ENCODE measurements around the gene LEP. TPM values are rescaled to one million over a fixed set of nuclear protein-coding genes. Genes with fewer than 3 reads are reported as not detected.

The LEP gene
- total and polyA plus RNA-seq, 7 donors, result 0.08 to 0.78 (median 0.30) TPM

DNA sequence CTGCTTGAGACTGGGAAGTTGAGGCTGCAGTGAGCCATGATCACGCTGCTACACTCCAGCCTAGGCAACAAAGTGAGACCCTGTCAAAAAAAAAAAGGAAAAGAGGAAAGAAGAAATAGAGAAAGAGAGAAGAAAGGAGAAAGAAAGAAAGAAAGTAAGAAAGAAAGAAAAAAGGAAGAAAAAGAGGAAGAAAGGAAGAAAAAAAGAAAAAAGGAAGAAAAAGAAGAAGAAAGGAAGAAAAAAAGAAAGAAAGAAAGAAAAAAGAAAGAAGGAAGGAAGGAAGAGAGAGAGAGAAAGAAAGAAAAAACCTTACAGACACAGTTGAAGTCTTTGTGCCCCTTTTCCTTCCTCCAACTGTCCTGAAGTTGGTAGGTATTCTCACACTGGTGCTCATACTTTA lies 26.6 kb upstream of the LEP start:
- ATAC-seq (no peak), DNase-seq (no peak)
- Histone ChIP-seq H3K9me3 (no peaks in the 10 kb centered on the region), H3K4me1 (no peaks in the 10 kb centered on the region), H3K4me3 (no peak overlapping the region), H3K27me3 (ENCODE audit: insufficient read depth in 3 of 3, low read length in 2 of 3) (peaks cover 0 to 20% (median 3%) of the 10 kb centered on the region in 3 donors), H3K27ac (no peak overlapping the region), H3K36me3 (ENCODE audit: insufficient read depth in 1 of 2, low read depth in 1 of 2) (no peaks in the 10 kb centered on the region)
- WGBS, 3 donors, result 92 to 97% (median 97%) methylated on average over 1 of the region's 1 CpG
- intact Hi-C loops (cut with DNase I), result loop anchor here in 1 of 2 donors (5.0 kb wide), 1 partner anchor 507 kb away; no protein-coding TSS in a partner anchor
- TF ChIP-seq, protein P1, sequence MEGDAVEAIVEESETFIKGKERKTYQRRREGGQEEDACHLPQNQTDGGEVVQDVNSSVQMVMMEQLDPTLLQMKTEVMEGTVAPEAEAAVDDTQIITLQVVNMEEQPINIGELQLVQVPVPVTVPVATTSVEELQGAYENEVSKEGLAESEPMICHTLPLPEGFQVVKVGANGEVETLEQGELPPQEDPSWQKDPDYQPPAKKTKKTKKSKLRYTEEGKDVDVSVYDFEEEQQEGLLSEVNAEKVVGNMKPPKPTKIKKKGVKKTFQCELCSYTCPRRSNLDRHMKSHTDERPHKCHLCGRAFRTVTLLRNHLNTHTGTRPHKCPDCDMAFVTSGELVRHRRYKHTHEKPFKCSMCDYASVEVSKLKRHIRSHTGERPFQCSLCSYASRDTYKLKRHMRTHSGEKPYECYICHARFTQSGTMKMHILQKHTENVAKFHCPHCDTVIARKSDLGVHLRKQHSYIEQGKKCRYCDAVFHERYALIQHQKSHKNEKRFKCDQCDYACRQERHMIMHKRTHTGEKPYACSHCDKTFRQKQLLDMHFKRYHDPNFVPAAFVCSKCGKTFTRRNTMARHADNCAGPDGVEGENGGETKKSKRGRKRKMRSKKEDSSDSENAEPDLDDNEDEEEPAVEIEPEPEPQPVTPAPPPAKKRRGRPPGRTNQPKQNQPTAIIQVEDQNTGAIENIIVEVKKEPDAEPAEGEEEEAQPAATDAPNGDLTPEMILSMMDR (IDR thresholded peaks at IDR 0.05), result no peak

- no peaks in the 10 kb centered on the region for H3K36me3 ChIP-seq (ENCODE audit: insufficient read depth in 1 of 2, low read depth in 1 of 2)
- H3K4me1 ChIP-seq, result no peaks in the 10 kb centered on the region
- TF ChIP-seq, protein P1 (IDR thresholded peaks at IDR 0.05), result no peak
- H3K27me3 ChIP-seq (ENCODE audit: insufficient read depth in 3 of 3, low read length in 2 of 3), result peaks cover 0 to 28% (median 3%) of the 10 kb centered on the region in 3 donors
- no peaks in the 10 kb centered on the region for H3K9me3 ChIP-seq
- no peak overlapping the region for H3K27ac ChIP-seq
- no peak for ATAC-seq
- H3K4me3 ChIP-seq, result no peak overlapping the region
- intact Hi-C loops (cut with DNase I), result no loop called here
- no peak for DNase-seq
- 28 to 35% (median 30%) methylated on average over 3 of the region's 3 CpGs for WGBS, 3 donors
Measured at GRCh38 chr7:128215281-128215680, 25.8 kb upstream of the LEP start.

DNA sequence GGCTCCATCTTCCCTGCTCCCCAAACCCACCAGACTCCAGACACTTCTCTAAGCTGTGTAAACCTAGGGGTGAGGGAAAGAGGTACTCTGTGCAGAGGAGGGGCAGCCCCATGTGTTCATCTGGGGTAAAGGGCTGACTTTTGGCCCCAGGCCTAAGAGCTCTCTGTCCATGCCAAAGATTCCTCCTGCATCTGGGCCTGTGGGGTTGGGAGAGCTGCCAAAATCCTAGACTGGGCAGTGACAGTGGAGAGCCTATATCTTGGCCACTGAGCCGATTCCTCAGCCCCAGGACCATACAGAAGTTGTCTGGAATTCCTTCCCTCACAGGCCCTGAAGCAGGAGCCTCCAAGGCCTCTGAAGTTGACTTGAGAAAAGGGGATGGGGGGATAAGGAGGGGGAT lies 25.3 kb upstream of the LEP start:
- no peak overlapping the region for H3K27ac ChIP-seq
- WGBS, 3 donors, result 37 to 53% (median 42%) methylated on average over 1 of the region's 1 CpG
- no peak for DNase-seq
- H3K27me3 ChIP-seq (ENCODE audit: insufficient read depth in 3 of 3, low read length in 2 of 3), result peaks cover 0 to 33% (median 3%) of the 10 kb centered on the region in 3 donors
- intact Hi-C loops (cut with DNase I), result no loop called here
- H3K4me1 ChIP-seq, result no peaks in the 10 kb centered on the region
- TF ChIP-seq, protein P1 (IDR thresholded peaks at IDR 0.05), result no peak
- H3K9me3 ChIP-seq, result no peaks in the 10 kb centered on the region
- H3K4me3 ChIP-seq, result no peak overlapping the region
- no peaks in the 10 kb centered on the region for H3K36me3 ChIP-seq (ENCODE audit: insufficient read depth in 1 of 2, low read depth in 1 of 2)
- ATAC-seq, result no peak

GRCh38 chr7:128217030-128217805 lies 23.9 kb upstream of the LEP start:
- Histone ChIP-seq H3K27me3 (ENCODE audit: insufficient read depth in 3 of 3, low read length in 2 of 3) (peaks cover 0 to 27% (median 3%) of the 10 kb centered on the region in 3 donors), H3K27ac (no peak overlapping the region)
- peak in 1 of 2 donors; percentile 43 for DNase-seq

More at GRCh38 chr7:128217030-128217805, 23.9 kb upstream of the LEP start:
- H3K4me1 ChIP-seq, result no peaks in the 10 kb centered on the region
- TF ChIP-seq, protein P1 (IDR thresholded peaks at IDR 0.05), result no peak
- WGBS, 3 donors, result 77 to 87% (median 81%) methylated on average over 12 of the region's 12 CpGs
- ATAC-seq, result peak in 1 of 4 donors; percentile 38
- H3K4me3 ChIP-seq, result no peak overlapping the region
- H3K9me3 ChIP-seq, result no peaks in the 10 kb centered on the region
- no peaks in the 10 kb centered on the region for H3K36me3 ChIP-seq (ENCODE audit: insufficient read depth in 1 of 2, low read depth in 1 of 2)
- intact Hi-C loops (cut with DNase I), result no loop called here
